GM23338 (cell line): ENCODE measurements around the gene HAPLN3. TPM values are rescaled to one million over a fixed set of nuclear protein-coding genes. Genes with fewer than 3 reads are reported as not detected.

Source experiments
- ATAC-seq: fragments of 200-7000 bp; cut with Tn5 transposase; 3 replicates; pipeline ENCODE4 v1.9.1; 2020
- DNase-seq: peaks from one replicate; pipeline ENCODE4 v3.0.0-alpha.2; 2015; ENCODE audit warnings: low spot score
- H2AFZ ChIP-seq: fragments of 200-600 bp; sonication (generic); 2 replicates; pipeline ENCODE4 v1.8.0; 2016; ENCODE audit warnings: antibody characterized with exemption, mild to moderate bottlenecking, moderate library complexity
- H3F3A ChIP-seq: fragments of 200-600 bp; sonication (generic); replicated peaks from 2 replicates; pipeline ENCODE4 v1.8.0; 2017; ENCODE audit warnings: antibody characterized with exemption, mixed run types, low read depth
- H3K27ac ChIP-seq: fragments of 200-600 bp; sonication (generic); 2 replicates; pipeline ENCODE4 v1.6.1; 2016; ENCODE audit warnings: low read depth
- H3K27me3 ChIP-seq: fragments of 200-600 bp; sonication (generic); 2 replicates; pipeline ENCODE4 v1.8.0; 2016; ENCODE audit warnings: mild to moderate bottlenecking, mixed run types, moderate library complexity; ENCODE audit not compliant: insufficient read depth
- H3K36me3 ChIP-seq: fragments of 200-600 bp; sonication (generic); 2 replicates; pipeline ENCODE4 v1.8.0; 2016; ENCODE audit warnings: mild to moderate bottlenecking; ENCODE audit not compliant: insufficient read depth
- H3K4me1 ChIP-seq: fragments of 200-600 bp; sonication (generic); 2 replicates; pipeline ENCODE4 v1.8.0; 2016; ENCODE audit warnings: mild to moderate bottlenecking, moderate library complexity; ENCODE audit not compliant: insufficient read depth
- H3K4me2 ChIP-seq: fragments of 200-600 bp; sonication (generic); 2 replicates; pipeline ENCODE4 v1.7.1; 2017; ENCODE audit warnings: mixed run types
- H3K4me3 ChIP-seq: fragments of 200-600 bp; sonication (generic); 2 replicates; pipeline ENCODE4 v1.6.1; 2016; ENCODE audit warnings: mixed run types
- H3K79me2 ChIP-seq: fragments of 200-600 bp; sonication (generic); replicated peaks from 2 replicates; pipeline ENCODE4 v1.8.0; 2017; ENCODE audit warnings: mild to moderate bottlenecking; ENCODE audit not compliant: insufficient read depth
- H3K9me2 ChIP-seq: fragments of 200-600 bp; sonication (generic); 2 replicates; pipeline ENCODE4 v1.8.0; 2017; ENCODE audit not compliant: insufficient read depth
- H4K20me1 ChIP-seq: fragments of 200-600 bp; sonication (generic); replicated peaks from 2 replicates; pipeline ENCODE4 v1.8.0; 2017; ENCODE audit warnings: mild to moderate bottlenecking; ENCODE audit not compliant: insufficient read depth
- H3K27ac Mint-ChIP-seq: 2 replicates; pipeline ENCODE4 v1.8.0; 2020; ENCODE audit warnings: inconsistent platforms, mild to moderate bottlenecking, moderate library complexity, mixed read lengths
- H3K27me3 Mint-ChIP-seq: 3 replicates; pipeline ENCODE4 v1.8.0; 2022; ENCODE audit warnings: low read depth, mild to moderate bottlenecking, moderate library complexity, mixed read lengths, inconsistent platforms; ENCODE audit not compliant: insufficient read depth, poor library complexity
- H3K36me3 Mint-ChIP-seq: 3 replicates; pipeline ENCODE4 v1.8.0; 2021; ENCODE audit warnings: low read depth, mild to moderate bottlenecking, inconsistent platforms, moderate library complexity, mixed read lengths
- H3K4me1 Mint-ChIP-seq: 3 replicates; pipeline ENCODE4 v1.8.0; 2020; ENCODE audit warnings: mild to moderate bottlenecking, inconsistent platforms, mixed read lengths
- H3K4me3 Mint-ChIP-seq: 3 replicates; pipeline ENCODE4 v1.8.0; 2021; ENCODE audit warnings: moderate library complexity, mild to moderate bottlenecking, inconsistent platforms, mixed read lengths
- H3K9me3 Mint-ChIP-seq: 3 replicates; pipeline ENCODE4 v1.8.0; 2020; ENCODE audit warnings: moderate library complexity, mild to moderate bottlenecking, inconsistent platforms, mixed read lengths
- CREB1 ChIP-seq: fragments of 250-450 bp; sonication (Bioruptor Pico); IDR thresholded peaks from 2 replicates; pipeline ENCODE4 v1.5.0; 2020; ENCODE audit warnings: low read depth, mild to moderate bottlenecking, moderate library complexity
- EZH2 ChIP-seq: fragments of 200-600 bp; sonication (generic); IDR thresholded peaks from one replicate; pipeline ENCODE4 v1.8.0; 2017; ENCODE audit warnings: antibody characterized with exemption, mild to moderate bottlenecking, low read depth; ENCODE audit not compliant: unreplicated experiment
- JUNB ChIP-seq: IDR thresholded peaks from one replicate; pipeline ENCODE4 v1.6.1; 2016; ENCODE audit warnings: antibody characterized with exemption; ENCODE audit not compliant: unreplicated experiment
- NANOG ChIP-seq: IDR thresholded peaks from 2 replicates; pipeline ENCODE4 v1.6.1; 2016; ENCODE audit warnings: antibody characterized with exemption, borderline replicate concordance
- POLR2AphosphoS5 ChIP-seq: IDR thresholded peaks from 2 replicates; pipeline ENCODE4 v1.6.1; 2016; ENCODE audit warnings: antibody characterized with exemption, low read depth
- ZNF331 ChIP-seq: fragments of 250-450 bp; sonication (Bioruptor Pico); IDR thresholded peaks from 2 replicates; pipeline ENCODE4 v1.5.0; 2020; ENCODE audit warnings: low read depth, mild to moderate bottlenecking, moderate library complexity
- polyA plus RNA-seq: library from polyadenylated mRNA; unstranded; fragments of >200 nt; fragmentation: Nextera tagmentation; extraction: Ambion mirVana; gene quantifications from 2 replicates; pipeline ENCODE4 v1.2.1, GENCODE V29; 2016
- total RNA-seq: library from RNA; depleted of rRNA; stranded (reverse); fragments of >200 nt; shearing (Covaris generic); gene quantifications from 2 replicates; pipeline ENCODE4 v1.2.3, GENCODE V29; 2014
- TF ChIP-seq, protein P1 (sequence below): IDR thresholded peaks from one replicate; pipeline ENCODE4 v1.6.1; 2018; ENCODE audit warnings: antibody characterized with exemption; ENCODE audit not compliant: unreplicated experiment
- TF ChIP-seq, protein P2 (sequence below): IDR thresholded peaks from 2 replicates; pipeline ENCODE4 v1.6.1; 2016; ENCODE audit warnings: antibody characterized with exemption
- TF ChIP-seq, protein P3 (sequence below), 2 experiments: fragments of 200-600 bp in 1 of 2; sonication (generic) in 1 of 2; conservative IDR thresholded peaks; 2 replicates each; pipeline versions ENCODE4 v1.5.1 to v1.6.1; 2016 to 2017; ENCODE audit warnings: antibody characterized with exemption in 2 of 2, low read depth in 2 of 2, mild to moderate bottlenecking in 2 of 2, moderate library complexity in 1 of 2

Gene HAPLN3
- total and polyA plus RNA-seq, 2 experiments from 2014 or later = 22.7 to 62.6 TPM

- H3K9me3 Mint-ChIP-seq = no peaks in the 10 kb centered on the region; the same call in 1 of the 3 replicates
- peaks cover 60% of the 10 kb centered on the region for H3K4me1 Mint-ChIP-seq
- Histone ChIP-seq H3K79me2 (peaks cover 18% of the 10 kb centered on the region), H4K20me1 (peaks cover 35% of the 10 kb centered on the region), H3F3A (peaks cover 41% of the 10 kb centered on the region), H2AFZ (no peak overlapping the region), H3K27ac (peak overlapping the region; percentile 45), H3K27me3 (peaks cover 4% of the 10 kb centered on the region; the same call in 1 of the 2 replicates), H3K4me2 (no peak overlapping the region), H3K36me3 (peaks cover 25% of the 10 kb centered on the region), H3K4me3 (no peak overlapping the region), H3K4me1 (peaks cover 34% of the 10 kb centered on the region), H3K9me2 (no peaks in the 10 kb centered on the region)
- 0 out of 2 replicates have a peak overlapping the region, but pooled peaks have one; percentile 48 for H3K27ac Mint-ChIP-seq
- DNase-seq (no peak), ATAC-seq (no peak)
- no peak overlapping the region for H3K4me3 Mint-ChIP-seq
- peaks cover 72% of the 10 kb centered on the region for H3K36me3 Mint-ChIP-seq
- TF ChIP-seq POLR2AphosphoS5 = no peak
- TF ChIP-seq EZH2 = no peak
- TF ChIP-seq ZNF331 (CRISPR knock-in tag) = no peak
- TF ChIP-seq JUNB = no peak
- TF ChIP-seq, protein P1, sequence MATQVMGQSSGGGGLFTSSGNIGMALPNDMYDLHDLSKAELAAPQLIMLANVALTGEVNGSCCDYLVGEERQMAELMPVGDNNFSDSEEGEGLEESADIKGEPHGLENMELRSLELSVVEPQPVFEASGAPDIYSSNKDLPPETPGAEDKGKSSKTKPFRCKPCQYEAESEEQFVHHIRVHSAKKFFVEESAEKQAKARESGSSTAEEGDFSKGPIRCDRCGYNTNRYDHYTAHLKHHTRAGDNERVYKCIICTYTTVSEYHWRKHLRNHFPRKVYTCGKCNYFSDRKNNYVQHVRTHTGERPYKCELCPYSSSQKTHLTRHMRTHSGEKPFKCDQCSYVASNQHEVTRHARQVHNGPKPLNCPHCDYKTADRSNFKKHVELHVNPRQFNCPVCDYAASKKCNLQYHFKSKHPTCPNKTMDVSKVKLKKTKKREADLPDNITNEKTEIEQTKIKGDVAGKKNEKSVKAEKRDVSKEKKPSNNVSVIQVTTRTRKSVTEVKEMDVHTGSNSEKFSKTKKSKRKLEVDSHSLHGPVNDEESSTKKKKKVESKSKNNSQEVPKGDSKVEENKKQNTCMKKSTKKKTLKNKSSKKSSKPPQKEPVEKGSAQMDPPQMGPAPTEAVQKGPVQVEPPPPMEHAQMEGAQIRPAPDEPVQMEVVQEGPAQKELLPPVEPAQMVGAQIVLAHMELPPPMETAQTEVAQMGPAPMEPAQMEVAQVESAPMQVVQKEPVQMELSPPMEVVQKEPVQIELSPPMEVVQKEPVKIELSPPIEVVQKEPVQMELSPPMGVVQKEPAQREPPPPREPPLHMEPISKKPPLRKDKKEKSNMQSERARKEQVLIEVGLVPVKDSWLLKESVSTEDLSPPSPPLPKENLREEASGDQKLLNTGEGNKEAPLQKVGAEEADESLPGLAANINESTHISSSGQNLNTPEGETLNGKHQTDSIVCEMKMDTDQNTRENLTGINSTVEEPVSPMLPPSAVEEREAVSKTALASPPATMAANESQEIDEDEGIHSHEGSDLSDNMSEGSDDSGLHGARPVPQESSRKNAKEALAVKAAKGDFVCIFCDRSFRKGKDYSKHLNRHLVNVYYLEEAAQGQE = no peak
- no peak for TF ChIP-seq NANOG
- TF ChIP-seq, protein P2, sequence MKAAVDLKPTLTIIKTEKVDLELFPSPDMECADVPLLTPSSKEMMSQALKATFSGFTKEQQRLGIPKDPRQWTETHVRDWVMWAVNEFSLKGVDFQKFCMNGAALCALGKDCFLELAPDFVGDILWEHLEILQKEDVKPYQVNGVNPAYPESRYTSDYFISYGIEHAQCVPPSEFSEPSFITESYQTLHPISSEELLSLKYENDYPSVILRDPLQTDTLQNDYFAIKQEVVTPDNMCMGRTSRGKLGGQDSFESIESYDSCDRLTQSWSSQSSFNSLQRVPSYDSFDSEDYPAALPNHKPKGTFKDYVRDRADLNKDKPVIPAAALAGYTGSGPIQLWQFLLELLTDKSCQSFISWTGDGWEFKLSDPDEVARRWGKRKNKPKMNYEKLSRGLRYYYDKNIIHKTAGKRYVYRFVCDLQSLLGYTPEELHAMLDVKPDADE = no peak
- no peak for TF ChIP-seq CREB1
- TF ChIP-seq, protein P3, sequence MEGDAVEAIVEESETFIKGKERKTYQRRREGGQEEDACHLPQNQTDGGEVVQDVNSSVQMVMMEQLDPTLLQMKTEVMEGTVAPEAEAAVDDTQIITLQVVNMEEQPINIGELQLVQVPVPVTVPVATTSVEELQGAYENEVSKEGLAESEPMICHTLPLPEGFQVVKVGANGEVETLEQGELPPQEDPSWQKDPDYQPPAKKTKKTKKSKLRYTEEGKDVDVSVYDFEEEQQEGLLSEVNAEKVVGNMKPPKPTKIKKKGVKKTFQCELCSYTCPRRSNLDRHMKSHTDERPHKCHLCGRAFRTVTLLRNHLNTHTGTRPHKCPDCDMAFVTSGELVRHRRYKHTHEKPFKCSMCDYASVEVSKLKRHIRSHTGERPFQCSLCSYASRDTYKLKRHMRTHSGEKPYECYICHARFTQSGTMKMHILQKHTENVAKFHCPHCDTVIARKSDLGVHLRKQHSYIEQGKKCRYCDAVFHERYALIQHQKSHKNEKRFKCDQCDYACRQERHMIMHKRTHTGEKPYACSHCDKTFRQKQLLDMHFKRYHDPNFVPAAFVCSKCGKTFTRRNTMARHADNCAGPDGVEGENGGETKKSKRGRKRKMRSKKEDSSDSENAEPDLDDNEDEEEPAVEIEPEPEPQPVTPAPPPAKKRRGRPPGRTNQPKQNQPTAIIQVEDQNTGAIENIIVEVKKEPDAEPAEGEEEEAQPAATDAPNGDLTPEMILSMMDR (conservative IDR thresholded peaks at IDR 0.05; ENCODE audit: low read depth in 2 of 2) = no peak
- peaks cover 40% of the 10 kb centered on the region for H3K27me3 Mint-ChIP-seq
Observed at GRCh38 chr15:88899251-88899650, 3.9 kb upstream of the HAPLN3 start.

DNA sequence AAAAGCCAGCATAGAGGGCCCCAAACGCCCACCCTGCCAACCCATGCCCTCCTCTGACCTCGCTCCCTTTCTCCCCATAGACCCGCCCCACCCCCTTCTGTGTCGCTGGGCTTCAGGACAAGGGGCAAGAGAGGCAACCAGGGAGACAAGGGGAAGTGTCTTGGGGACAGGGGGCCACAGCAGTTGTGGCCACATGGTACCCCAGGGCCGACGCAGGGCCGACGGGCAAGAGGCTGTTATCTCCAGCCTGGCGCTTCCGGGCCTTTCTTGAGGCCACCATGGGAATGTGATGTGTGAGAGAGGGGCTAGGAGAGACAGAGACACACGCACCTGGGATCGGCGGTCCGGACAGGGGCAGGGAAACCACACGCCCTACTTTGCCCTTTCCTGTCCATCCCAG is 3.4 kb upstream of the HAPLN3 start:
- Histone ChIP-seq H3K4me2 (no peak overlapping the region), H3F3A (peaks cover 37% of the 10 kb centered on the region), H3K27ac (peak overlapping the region; percentile 76; the same call in 1 of the 2 replicates), H3K4me1 (peaks cover 34% of the 10 kb centered on the region), H3K9me2 (no peaks in the 10 kb centered on the region), H4K20me1 (peaks cover 29% of the 10 kb centered on the region), H3K27me3 (peaks cover 4% of the 10 kb centered on the region; the same call in 1 of the 2 replicates), H2AFZ (no peak overlapping the region), H3K79me2 (peaks cover 13% of the 10 kb centered on the region), H3K36me3 (peaks cover 20% of the 10 kb centered on the region), H3K4me3 (no peak overlapping the region)
- Mint-ChIP-seq H3K4me1 (peaks cover 62% of the 10 kb centered on the region), H3K27ac (peak overlapping the region; percentile 80), H3K27me3 (peaks cover 39% of the 10 kb centered on the region), H3K4me3 (no peak overlapping the region; the same call in 2 of the 3 replicates), H3K9me3 (no peaks in the 10 kb centered on the region; the same call in 1 of the 3 replicates), H3K36me3 (peaks cover 67% of the 10 kb centered on the region)
- DNase-seq = peak; percentile 26
- ATAC-seq = no peak
- TF ChIP-seq POLR2AphosphoS5 = 0 out of 2 replicates have a peak, but pooled peaks have one; percentile 21
